DOHH2 (cell line): ENCODE measurements around the gene ESPN.

Source experiments
- EZH2phosphoT487 ChIP-seq: fragments of 200-600 bp; sonication (generic); IDR thresholded peaks from 2 replicates; pipeline ENCODE4 v1.6.1; 2017; ENCODE audit warnings: borderline replicate concordance, mild to moderate bottlenecking, antibody characterized with exemption, low read length, moderate library complexity, mixed read lengths
- TF ChIP-seq, protein P1 (sequence below): fragments of 200-600 bp; sonication (generic); IDR thresholded peaks from one replicate; pipeline ENCODE4 v1.5.1; 2014; ENCODE audit warnings: antibody characterized with exemption, mild to moderate bottlenecking, low read depth, low read length; ENCODE audit not compliant: poor library complexity, severe bottlenecking

DNA sequence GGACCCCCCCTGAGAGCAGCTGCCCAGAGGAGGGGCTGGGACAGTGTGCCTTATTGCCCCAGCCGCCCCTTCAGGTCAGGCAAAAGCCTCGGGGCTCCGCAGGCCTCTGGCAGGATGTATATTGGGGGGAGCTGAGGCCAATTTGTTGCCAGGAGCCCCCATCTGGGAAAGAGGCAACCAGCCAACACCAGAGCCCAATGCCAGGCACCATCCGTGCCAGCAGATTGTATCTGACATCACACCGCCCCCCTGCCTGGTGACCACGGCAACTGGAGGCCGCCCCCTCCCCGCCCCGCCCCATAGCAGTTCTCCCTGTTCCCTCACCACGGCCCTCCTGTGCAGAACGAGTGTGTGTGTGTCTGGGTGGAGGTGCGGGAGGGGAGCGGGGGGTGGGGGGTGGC lies 70.5 kb downstream of the ESPN start:
- TF ChIP-seq, protein P1, sequence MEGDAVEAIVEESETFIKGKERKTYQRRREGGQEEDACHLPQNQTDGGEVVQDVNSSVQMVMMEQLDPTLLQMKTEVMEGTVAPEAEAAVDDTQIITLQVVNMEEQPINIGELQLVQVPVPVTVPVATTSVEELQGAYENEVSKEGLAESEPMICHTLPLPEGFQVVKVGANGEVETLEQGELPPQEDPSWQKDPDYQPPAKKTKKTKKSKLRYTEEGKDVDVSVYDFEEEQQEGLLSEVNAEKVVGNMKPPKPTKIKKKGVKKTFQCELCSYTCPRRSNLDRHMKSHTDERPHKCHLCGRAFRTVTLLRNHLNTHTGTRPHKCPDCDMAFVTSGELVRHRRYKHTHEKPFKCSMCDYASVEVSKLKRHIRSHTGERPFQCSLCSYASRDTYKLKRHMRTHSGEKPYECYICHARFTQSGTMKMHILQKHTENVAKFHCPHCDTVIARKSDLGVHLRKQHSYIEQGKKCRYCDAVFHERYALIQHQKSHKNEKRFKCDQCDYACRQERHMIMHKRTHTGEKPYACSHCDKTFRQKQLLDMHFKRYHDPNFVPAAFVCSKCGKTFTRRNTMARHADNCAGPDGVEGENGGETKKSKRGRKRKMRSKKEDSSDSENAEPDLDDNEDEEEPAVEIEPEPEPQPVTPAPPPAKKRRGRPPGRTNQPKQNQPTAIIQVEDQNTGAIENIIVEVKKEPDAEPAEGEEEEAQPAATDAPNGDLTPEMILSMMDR, result no peak
- no peak for TF ChIP-seq EZH2phosphoT487
